Retinal pigment epithelial cell (primary cell): ENCODE results near the gene CELF2.

Experiments used
- DNase-seq: peaks from one replicate; pipeline ENCODE4 v3.0.0-alpha.2; 2010; ENCODE audit warnings: low read depth
- H3K4me3 ChIP-seq: 2 replicates; pipeline ENCODE4 v1.5.1; 2011; ENCODE audit warnings: mild to moderate bottlenecking, low read length, control low read depth, moderate library complexity
- CTCF ChIP-seq: conservative IDR thresholded peaks from 2 replicates; pipeline ENCODE4 v1.5.1; 2011; ENCODE audit warnings: low read depth, low read length, control low read depth, inconsistent platforms

CELF2 gene

GRCh38 chr10:11035301-11035991, 17.8 kb downstream of the CELF2 start:
- no peak for TF ChIP-seq CTCF
- peak; percentile 66 for DNase-seq
- no peak overlapping the region for H3K4me3 ChIP-seq

DNA sequence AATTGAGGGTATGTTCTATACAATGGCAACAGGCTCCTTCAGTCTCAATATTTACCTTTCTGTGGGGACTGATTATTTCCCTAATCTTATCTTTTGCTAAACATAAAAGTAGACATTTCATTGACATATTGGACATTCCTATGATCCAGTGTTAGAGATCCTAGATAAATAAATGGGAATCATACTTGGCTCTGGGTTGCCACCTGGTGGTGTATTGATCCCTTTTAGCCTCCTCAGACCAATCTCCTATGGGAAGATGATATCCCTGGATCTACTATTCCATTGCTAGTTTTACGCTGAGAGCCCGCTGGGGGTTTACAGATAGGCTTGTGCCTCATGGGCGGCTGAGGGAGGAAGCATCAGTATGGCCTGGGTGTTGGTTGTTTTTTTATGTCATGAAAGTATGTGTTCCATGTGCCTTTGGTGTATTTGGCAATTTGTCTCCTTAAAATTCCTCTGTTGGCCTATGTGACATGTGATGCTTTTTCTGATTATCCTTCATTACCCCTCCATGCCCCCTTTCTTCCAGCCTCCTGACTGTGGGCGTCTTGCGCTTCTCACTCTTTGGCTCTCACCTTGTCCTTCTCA, 18.8 kb downstream of the CELF2 start:
- TF ChIP-seq CTCF: peak; percentile 65
- DNase-seq: no peak
- H3K4me3 ChIP-seq: no peak overlapping the region

DNA sequence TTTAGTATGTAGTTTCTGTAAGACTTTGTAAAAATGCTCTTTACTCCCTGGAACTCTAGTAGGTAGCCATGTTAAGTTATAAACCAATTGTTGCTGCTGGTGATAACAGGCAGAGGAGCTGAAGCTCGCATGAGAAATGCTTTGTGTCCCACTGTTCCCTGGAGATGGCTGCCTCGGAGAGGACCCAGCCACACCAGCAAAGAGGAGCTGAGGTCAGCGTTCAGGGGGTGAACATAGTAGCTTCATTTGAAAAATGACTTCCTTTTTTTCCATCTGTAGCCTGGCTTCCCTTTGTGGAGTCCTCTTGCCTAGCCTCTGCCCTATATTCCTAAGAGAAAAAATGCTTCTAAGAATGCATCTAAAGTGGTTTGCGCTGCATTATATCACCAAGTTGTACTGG, 20.3 kb downstream of the CELF2 start:
- no peak overlapping the region for H3K4me3 ChIP-seq
- TF ChIP-seq CTCF: no peak
- DNase-seq: no peak

- TF ChIP-seq CTCF: no peak
- DNase-seq: no peak
Observed at GRCh38 chr10:11042357-11042756, 24.7 kb downstream of the CELF2 start.

DNA sequence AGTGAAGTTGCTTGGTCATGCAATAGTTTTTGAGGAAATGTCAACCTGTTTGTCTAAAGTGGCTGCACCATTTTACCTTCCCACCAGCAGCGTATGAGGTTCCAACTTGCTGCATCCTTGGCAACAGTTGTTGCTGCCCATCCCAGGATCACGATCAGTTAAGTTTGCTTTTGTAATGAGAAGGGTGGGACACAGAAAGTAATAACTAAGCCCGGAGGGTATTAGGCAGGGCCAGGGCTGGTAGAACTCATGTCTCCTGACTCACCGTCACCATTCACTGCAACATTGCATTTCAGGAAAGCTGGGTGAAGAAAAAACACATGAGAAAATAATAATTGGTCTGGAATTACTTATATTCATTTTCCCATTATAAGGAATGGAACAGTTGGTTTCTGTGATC, 25.4 kb downstream of the CELF2 start:
- H3K4me3 ChIP-seq: no peak overlapping the region
- no peak for DNase-seq
- TF ChIP-seq CTCF: no peak

More at GRCh38 chr10:11042357-11042756, 24.7 kb downstream of the CELF2 start:
- H3K4me3 ChIP-seq: no peak overlapping the region

- H3K4me3 ChIP-seq: no peak overlapping the region
- no peak for DNase-seq
- no peak for TF ChIP-seq CTCF
Observed at GRCh38 chr10:11043446-11044127, 25.9 kb downstream of the CELF2 start.
